Measurements from ENCODE around the gene SPATA9.

SPATA9 gene

DNA sequence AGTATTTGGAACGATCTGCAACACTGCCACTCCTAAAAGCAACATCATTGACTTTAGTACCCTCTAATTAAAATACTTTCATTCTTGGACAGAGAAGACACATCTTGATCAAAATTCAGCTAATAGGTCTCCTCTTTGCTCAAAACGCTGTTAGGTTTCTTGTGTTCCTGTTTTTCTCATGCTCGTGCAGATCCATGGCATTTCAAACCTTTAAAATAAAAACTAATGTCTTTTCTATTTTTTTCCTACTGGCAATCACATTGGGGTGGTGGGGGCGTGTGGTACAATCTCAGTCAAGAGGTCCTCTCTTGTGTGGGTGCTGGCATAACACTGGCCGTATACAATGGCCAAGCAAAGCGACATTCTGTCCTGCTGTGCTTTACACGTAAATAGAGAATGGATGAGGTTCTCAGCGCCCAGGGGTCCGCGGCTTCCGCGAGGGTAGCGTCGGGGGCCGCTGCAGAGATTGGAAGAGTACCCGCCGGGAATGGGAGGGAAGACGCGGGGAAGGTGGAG, 63.2 kb downstream of the SPATA9 start:
- Mint-ChIP-seq H3K27me3 (ENCODE audit: low read depth) (peaks cover 17% of the 10 kb centered on the region), H3K9me3 (no peaks in the 10 kb centered on the region), H3K4me3 (peak overlapping the region; percentile 89), H3K27ac (peak overlapping the region; percentile 77), H3K4me1 (ENCODE audit: low read depth) (peaks cover 36% of the 10 kb centered on the region), H3K36me3 (ENCODE audit: low read depth) (peaks cover 8% of the 10 kb centered on the region)
- DNase-seq (ENCODE audit: low spot score), result no peak

- peaks cover 36% of the 10 kb centered on the region for H3K4me1 Mint-ChIP-seq (ENCODE audit: low read depth)
- no peaks in the 10 kb centered on the region for H3K9me3 Mint-ChIP-seq
- H3K36me3 Mint-ChIP-seq (ENCODE audit: low read depth), result peaks cover 11% of the 10 kb centered on the region
- no peak for DNase-seq (ENCODE audit: low spot score)
- H3K27me3 Mint-ChIP-seq (ENCODE audit: low read depth), result peaks cover 15% of the 10 kb centered on the region
- H3K4me3 Mint-ChIP-seq, result peak overlapping the region; percentile 89
- H3K27ac Mint-ChIP-seq, result no peak overlapping the region
Measured at GRCh38 chr5:95619096-95619495, 63.7 kb downstream of the SPATA9 start.

GRCh38 chr5:95617057-95617456, 65.7 kb downstream of the SPATA9 start:
- DNase-seq (ENCODE audit: low spot score), result no peak
- H3K27ac Mint-ChIP-seq, result no peak overlapping the region
- peaks cover 21% of the 10 kb centered on the region for H3K36me3 Mint-ChIP-seq (ENCODE audit: low read depth)
- peaks cover 15% of the 10 kb centered on the region for H3K9me3 Mint-ChIP-seq
- H3K4me1 Mint-ChIP-seq (ENCODE audit: low read depth), result peaks cover 28% of the 10 kb centered on the region
- no peak overlapping the region for H3K4me3 Mint-ChIP-seq
- peaks cover 13% of the 10 kb centered on the region for H3K27me3 Mint-ChIP-seq (ENCODE audit: low read depth)

- peaks cover 15% of the 10 kb centered on the region for H3K9me3 Mint-ChIP-seq
- H3K4me3 Mint-ChIP-seq, result no peak overlapping the region
- no peak overlapping the region for H3K27ac Mint-ChIP-seq
- no peak for DNase-seq (ENCODE audit: low spot score)
- H3K4me1 Mint-ChIP-seq (ENCODE audit: low read depth), result peaks cover 22% of the 10 kb centered on the region
- H3K27me3 Mint-ChIP-seq (ENCODE audit: low read depth), result peaks cover 13% of the 10 kb centered on the region
- peaks cover 21% of the 10 kb centered on the region for H3K36me3 Mint-ChIP-seq (ENCODE audit: low read depth)
Measured at GRCh38 chr5:95615164-95615467, 67.7 kb downstream of the SPATA9 start.

GRCh38 chr5:95613514-95613913, 69.3 kb downstream of the SPATA9 start:
- Mint-ChIP-seq H3K9me3 (peaks cover 15% of the 10 kb centered on the region), H3K27ac (no peak overlapping the region), H3K27me3 (ENCODE audit: low read depth) (peaks cover 2% of the 10 kb centered on the region), H3K36me3 (ENCODE audit: low read depth) (peaks cover 18% of the 10 kb centered on the region), H3K4me3 (no peak overlapping the region), H3K4me1 (ENCODE audit: low read depth) (peaks cover 7% of the 10 kb centered on the region)
- DNase-seq (ENCODE audit: low spot score), result no peak

GRCh38 chr5:95611396-95611795, 71.4 kb downstream of the SPATA9 start:
- no peaks in the 10 kb centered on the region for H3K27me3 Mint-ChIP-seq (ENCODE audit: low read depth)

GRCh38 chr5:95610546-95610945, 72.2 kb downstream of the SPATA9 start:
- no peak for DNase-seq (ENCODE audit: low spot score)

More at GRCh38 chr5:95611396-95611795, 71.4 kb downstream of the SPATA9 start:
- H3K4me1 Mint-ChIP-seq (ENCODE audit: low read depth), result peaks cover 7% of the 10 kb centered on the region
- no peak for DNase-seq (ENCODE audit: low spot score)
- no peak overlapping the region for H3K27ac Mint-ChIP-seq
- H3K4me3 Mint-ChIP-seq, result no peak overlapping the region
- peaks cover 15% of the 10 kb centered on the region for H3K9me3 Mint-ChIP-seq
- H3K36me3 Mint-ChIP-seq (ENCODE audit: low read depth), result peaks cover 20% of the 10 kb centered on the region

DNA sequence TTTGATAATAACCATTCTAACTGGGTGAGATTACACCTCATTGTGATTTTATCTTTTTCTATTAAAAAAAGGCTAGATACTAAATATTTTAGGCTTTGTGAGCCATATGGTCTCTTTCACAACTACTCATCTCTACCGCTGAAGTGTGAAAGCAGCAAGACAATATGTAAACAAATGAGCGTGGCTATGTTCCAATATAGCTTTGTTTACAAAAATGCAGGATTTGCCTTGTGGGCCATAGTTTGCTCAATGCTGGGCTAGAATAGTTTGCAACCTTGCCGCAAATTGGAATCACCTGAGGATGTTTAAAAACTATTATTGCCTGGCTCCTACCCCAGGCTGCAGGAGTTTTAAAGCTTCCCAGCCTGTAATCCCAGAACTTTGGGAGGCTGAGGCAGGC, 73.1 kb downstream of the SPATA9 start:
- Mint-ChIP-seq H3K4me3 (no peak overlapping the region), H3K27ac (no peak overlapping the region), H3K36me3 (ENCODE audit: low read depth) (peaks cover 18% of the 10 kb centered on the region), H3K4me1 (ENCODE audit: low read depth) (peaks cover under 1% of the 10 kb centered on the region), H3K9me3 (peaks cover 15% of the 10 kb centered on the region), H3K27me3 (ENCODE audit: low read depth) (no peaks in the 10 kb centered on the region)
- DNase-seq (ENCODE audit: low spot score), result no peak

More at GRCh38 chr5:95610546-95610945, 72.2 kb downstream of the SPATA9 start:
- Mint-ChIP-seq H3K4me1 (ENCODE audit: low read depth) (peaks cover 5% of the 10 kb centered on the region), H3K27ac (no peak overlapping the region), H3K36me3 (ENCODE audit: low read depth) (peaks cover 20% of the 10 kb centered on the region), H3K9me3 (peaks cover 15% of the 10 kb centered on the region), H3K27me3 (ENCODE audit: low read depth) (no peaks in the 10 kb centered on the region), H3K4me3 (no peak overlapping the region)

Measured in T-helper 2 cell treated with Interferon-gamma antibody and Interleukin-4, amounts not matched to agents 5 μg/mL and 100 μg/mL, for 36 hours (primary cell).